Brain pericyte (primary cell): ENCODE results near the gene GRIA4.
A peak's percentile ranks its signal among the peaks of the same experiment; 100 is the strongest.
"Not testable (repeated sequence)": the region's sequence is repeated elsewhere in the genome, so short reads cannot be mapped to it uniquely, and the experiment has no call there.

ENCODE experiments used
- DNase-seq: peaks from one replicate; pipeline ENCODE4 v3.0.0-alpha.2; 2012; ENCODE audit warnings: low read depth, low spot score

Gene GRIA4

DNA sequence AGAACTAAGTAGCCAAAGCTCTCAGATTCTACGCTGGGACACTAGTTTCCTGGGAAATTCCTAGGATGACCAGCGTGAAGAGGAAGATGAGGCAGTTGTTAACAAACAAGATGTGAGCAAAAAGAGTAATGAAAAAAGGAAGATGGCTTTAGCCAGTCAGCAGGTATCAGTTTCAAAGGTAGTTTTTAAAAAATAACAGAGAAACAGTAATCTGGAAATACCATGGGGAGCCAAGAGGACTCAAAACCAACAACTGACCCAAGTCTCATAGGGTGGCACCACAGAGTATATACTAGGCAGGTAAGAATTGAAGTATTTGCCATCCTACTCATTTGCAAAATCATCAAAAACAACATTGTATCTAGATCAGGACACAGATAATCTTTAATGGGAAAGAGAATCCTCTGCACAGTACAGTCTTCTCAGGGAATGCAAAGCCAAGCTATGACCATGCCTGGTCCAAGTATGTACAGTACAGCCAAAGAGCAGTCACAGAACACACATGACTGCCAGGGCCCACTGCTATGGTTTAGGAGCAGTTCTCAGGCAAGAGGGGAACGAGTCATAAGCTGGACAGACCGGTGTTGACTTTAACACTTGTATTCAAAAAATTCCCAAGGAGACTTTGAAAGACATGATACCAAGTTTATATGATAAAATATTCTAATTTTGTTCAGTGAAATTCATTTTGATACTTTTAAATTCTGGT lies 391.6 kb downstream of the GRIA4 start:
- DNase-seq, result no peak

GRCh38 chr11:106003094-106003493 lies 393.2 kb downstream of the GRIA4 start:
- not testable (repeated sequence) for DNase-seq

DNA sequence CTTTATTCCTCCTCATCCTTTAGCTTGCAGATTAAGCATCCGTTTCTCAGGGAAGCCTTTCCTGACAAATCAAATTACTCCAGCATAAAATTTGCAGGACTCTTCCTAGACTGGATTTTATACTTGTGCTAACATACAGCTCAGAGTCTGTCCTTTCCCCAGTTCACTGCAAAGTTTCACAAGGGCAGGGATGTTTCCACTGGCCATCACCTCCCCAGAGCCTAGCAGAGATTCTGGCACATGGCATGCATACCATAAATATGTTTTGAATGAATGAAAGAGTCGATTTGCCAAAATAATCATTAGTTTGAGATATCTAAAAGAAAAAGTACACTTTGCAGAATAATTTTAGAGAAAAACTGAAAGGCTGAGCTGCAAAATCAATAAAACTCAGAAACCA lies 401.6 kb downstream of the GRIA4 start:
- no peak for DNase-seq

- DNase-seq, result peak; percentile 44
Measured at GRCh38 chr11:106012744-106013143, 402.9 kb downstream of the GRIA4 start.

GRCh38 chr11:106014035-106014434 lies 404.2 kb downstream of the GRIA4 start:
- DNase-seq, result no peak

DNA sequence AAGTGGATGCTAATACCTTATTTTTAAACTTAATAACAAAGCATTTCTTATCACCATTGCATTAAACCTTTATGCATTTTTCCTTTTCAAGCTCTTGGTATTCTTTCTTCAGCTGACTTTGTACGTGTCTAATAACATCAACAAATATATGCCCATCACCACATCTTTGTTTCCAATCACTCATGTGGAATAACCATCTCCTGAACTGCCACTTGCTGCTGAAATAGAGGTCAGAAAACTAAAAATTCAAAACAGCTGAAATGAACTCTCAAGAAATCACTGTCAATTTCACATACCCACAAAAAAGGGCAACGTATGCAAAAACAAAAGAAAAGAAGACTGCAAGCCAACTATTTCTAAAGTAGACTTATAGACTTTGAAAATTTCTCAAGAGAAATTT lies 404.7 kb downstream of the GRIA4 start:
- no peak for DNase-seq

GRCh38 chr11:106015066-106015465 lies 405.2 kb downstream of the GRIA4 start:
- DNase-seq, result no peak

DNA sequence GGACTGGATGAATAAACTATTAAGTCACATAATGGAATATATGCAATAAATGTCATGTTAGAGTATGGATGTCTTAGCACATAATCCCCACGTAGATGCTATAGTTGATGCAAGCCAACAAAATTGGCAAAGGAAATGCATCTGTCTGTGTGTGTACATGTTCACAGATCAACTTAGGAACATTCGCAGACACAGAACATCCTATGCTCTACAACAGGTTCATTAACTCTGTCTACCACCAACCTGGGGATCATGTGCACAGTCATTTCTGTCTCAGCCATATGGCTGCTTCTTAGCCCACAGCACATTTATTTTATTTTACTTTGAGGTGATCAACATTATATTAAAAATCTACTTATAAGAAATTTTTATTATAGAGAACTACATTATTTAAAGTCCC lies 407.2 kb downstream of the GRIA4 start:
- no peak for DNase-seq

DNA sequence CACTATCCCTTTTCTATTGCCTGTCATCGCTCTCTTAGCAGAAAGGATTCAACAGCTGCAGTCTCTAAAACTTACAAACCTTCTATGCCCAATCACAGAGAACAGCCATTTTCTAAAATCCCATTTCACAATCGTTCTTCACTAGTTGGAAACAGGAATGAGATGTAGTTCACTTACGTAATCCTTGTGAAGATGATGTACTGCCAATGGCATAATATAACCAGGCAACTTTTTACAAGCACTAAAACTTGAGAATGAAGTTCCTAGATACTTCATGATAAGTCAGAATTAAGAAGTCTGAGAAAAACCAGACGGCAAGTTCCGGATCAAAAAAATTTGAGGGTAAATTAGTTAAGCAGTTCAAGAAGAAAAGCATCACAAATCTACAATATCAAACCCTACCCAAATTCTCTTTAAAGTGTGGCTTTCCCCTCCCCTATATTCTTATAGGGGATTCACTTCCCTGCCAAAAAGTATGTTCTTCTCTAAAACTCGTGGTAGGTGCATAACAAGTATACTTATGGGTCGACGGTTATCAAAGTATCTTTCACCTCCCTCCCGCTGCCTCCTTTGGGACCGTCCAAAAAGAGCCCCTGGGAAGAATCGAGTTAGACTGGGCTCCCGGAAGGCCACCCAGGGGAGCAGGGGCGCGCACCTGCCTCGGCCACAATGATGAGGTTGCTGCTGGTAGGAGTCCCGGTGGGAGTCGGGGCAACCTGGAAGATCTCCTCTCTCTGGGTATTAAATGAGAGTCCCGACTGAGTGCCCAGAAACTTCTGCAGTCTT lies 411.5 kb downstream of the GRIA4 start:
- DNase-seq, result no peak

DNA sequence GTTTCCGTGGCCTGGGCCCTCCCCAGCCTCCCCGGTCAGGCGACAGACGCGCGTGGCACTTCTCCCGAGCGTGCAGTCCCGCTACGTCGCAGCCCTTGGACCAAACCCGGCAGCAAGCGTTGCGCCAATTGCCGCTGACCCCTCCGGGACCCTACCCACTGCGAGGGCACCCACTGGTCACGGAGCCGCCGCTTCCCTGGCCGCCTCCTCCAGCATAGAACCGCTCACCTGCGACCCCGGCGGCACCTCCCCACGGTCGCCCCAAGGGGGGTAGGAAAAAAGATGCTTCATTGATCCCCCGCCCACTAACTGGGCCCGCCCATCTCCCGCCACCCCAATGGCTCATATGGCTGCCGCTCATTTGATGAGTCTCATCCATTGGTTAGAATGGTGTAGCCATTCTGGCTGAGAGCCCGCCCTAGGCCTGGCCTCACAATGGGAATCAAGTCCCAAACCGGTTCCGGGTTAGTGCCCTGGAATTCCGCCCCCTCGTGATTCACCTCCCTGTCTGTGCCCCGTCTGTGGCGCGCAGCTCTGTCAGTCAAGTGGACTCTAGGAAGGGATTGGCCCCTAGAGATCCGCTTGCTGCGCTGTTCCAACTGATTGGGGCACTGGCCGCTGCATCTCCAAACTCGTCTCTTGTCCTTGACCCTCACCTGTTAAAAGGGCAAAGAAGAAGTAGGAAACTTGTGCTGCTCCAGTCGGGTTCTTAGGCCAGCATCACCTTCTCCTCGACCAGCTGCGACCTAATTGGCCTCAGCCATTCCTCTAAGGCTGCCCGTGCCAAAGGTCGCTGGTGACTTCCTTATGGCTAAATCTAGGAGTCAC lies 412.3 kb downstream of the GRIA4 start, which contains the start of gene MSANTD4:
Gene MSANTD4 (minus strand): TSS at position 274 of the 828 bp plus-strand sequence. CDS start 11,323 bp downstream, outside the sequence.
- peak; percentile 98 for DNase-seq

- DNase-seq, result no peak
Measured at GRCh38 chr11:106022795-106023275, 413.0 kb downstream of the GRIA4 start.

- DNase-seq, result no peak
Measured at GRCh38 chr11:106030609-106031008, 420.7 kb downstream of the GRIA4 start.

DNA sequence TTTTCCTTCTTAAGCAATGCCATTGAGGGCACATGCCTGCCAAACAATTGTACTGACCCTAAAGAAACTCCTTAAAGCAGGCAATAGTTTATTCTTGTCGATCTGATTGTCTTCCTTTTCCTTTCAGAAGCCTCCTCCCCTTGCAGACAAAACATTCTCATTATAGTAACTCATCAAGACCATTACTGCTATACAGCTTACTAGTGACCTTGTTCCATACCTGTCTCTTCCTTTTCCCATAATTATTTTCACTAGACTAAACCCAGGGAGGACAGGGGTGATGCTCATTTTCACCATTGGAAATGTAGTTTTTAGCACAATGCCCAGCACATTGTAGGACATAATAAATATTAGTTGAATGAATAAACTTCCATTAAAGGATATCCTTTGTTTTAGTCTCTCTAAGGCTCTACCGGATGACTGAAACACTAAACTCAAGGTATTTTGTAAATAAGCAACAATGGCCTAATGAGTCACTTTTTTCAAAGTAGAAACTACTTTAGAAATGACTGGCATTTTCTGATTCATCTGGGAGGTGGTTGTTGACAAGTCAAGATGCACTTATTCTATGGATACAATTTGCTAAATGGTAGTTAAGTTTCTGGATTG lies 421.4 kb downstream of the GRIA4 start:
- DNase-seq, result no peak
